ENCODE data around the gene ZNF212.
"Not testable (repeated sequence)": the region's sequence is repeated elsewhere in the genome, so short reads cannot be mapped to it uniquely, and the experiment has no call there.

Gene ZNF212

DNA sequence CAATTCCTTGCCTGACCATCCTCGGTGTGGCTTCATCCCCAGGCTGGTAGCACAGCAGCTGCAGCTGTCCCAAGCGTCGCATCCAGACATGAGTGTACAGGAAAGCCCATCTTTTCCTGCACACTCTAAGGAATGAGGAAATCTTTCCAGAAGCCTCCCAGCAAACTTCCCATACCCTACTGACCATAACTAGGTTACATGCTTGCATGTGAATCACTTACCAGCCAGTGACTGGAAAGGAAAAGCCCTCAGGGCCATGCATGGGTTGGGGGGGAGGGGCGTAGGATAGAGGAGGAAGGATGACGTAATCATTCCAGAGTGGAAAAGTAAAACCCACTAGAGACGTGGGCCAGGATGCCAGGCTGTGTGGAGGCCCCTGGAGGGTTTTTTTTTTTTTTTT, 18.9 kb upstream of the ZNF212 start:
- DNase-seq = peak; percentile 64

DNA sequence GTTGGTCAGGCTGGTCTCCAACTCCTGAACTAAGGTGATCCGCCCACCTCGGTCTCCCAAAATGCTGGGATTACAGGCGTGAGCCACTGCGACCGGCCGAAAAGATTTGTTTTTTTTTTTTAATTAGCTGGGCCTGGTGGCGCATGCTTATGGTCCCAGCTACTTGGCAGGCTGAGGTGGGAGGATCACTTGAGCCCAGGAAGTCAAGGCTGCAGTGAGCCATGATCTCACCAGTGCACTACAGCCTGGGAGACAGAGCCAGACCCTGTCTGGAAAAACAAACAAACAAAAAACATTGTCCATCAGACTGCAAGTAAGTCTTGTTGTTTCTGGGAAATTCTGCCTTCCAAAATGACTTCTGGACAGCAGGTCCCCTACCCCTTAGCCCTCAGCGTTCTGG, 16.3 kb upstream of the ZNF212 start:
- no peak for DNase-seq

DNA sequence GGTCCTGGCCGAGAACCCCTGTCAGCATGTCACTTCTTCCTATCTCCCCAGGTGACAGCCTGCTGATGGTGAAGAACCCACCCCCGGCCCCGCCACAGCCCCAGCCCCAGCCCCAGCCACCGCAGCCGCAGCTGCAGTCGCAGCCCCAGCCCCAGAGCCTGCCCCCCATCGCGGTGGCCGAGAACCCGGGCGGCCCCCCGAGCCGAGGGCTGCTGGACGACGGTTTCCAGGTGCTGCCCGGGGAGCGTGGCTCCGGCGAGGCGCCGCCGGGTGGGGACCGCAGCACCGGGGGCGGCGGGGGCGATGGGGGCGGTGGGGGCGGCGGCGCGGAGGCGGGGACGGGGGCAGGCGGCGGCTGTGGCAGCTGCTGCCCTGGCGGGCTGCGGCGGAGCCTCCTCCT, 15.7 kb upstream of the ZNF212 start:
- DNase-seq = no peak

DNA sequence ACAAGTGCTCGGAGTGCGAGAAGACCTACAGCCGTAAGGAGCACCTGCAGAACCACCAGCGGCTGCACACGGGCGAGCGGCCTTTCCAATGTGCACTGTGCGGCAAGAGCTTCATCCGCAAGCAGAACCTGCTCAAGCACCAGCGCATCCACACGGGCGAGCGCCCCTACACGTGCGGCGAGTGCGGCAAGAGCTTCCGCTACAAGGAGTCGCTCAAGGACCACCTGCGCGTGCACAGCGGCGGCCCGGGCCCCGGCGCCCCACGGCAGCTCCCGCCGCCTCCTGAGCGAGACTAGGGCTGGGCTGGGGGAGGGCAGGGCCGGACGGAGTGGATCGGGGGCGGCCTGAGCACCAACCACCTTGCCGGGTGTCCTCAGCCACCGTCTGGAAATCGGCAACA, 15.1 kb upstream of the ZNF212 start:
- no peak for DNase-seq

DNA sequence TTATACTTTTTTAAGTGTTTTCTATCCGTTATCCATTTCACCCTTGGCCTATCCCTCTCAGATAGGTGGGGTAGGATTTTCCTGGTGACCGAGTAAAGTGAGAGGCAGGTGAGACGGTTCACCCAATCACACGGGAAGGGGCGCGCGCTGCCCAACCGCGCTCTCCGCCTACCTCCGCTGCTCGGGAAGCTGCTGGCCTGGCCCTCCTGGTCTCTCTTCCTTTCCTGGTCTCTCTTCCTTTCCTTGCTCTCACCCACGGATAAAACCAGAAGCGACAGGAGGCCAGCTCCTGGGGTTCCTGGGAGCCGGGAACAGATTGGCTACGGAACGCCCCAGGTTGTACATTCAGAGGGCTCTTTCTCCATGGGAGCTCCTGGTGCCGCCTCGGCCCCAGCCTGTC, 14.3 kb upstream of the ZNF212 start:
- no peak for DNase-seq

DNA sequence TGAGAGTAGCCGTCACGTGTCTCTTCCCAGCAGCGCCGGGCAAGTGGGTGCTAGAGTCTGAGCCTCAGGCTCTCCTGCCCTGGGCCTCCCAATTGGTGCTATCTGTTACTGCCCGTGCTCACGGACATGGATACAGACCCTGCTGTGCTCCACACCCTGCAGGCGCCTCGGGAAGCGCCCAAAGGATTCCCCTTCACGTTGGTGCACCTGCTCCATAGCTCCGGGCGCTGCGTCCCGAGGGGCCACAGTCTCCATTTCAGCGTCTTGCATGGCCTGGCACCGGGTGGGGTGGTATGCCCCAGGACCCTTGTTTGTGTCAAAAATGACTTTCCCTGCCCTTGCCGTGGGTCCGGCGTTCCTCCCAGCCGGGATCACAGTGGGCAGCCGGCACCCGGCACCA, 13.8 kb upstream of the ZNF212 start:
- DNase-seq = no peak

DNA sequence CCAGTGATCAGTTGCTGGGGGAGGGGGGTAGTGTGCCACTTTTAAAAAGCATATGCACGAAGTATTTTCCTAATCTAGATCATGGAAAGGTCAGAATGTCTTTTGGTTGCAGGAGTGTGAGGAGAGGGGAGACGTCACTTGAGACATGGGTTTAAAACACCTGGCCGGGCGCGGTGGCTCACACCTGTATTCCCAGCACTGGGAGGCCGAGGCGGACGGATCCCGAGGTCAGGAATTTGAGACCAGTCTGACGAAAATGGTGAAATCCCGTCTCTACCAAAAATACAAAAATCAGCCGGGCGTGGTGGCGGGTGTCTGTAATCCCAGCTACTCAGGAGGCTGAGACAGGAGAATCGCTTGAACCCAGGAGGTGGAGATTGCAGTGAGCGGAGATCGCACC, 13.1 kb upstream of the ZNF212 start:
- not testable (repeated sequence) for DNase-seq

DNA sequence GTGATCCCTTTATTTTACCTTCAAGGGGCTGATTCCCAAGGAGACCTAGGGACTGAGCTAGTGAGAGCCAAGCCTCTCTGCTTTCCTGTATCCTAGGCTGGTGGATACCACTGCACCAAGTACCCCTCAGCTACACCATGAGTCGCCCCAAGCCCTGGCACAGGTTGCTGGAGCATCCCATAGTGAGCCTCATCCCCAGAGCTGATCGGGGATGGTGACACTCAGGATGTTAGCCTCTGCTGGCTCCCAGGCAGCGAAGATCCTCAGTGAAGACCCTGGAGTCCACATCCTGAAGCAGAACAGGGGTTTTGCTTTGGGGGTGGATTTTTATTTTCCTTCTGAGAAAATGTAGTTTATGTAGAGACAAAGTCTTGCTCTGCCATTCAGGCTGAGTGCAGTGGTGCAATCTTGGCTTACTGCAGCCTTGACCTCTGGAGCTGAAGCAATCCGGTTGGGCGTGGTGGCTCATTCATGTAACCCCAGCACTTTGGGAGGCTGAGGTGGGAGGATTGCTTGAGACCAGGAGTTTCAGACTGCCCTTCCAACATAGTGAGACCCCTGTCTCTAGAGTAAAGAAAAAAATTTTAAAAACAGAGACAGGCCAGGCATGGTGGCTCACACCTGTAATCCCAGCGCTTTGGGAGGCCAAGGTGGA, 12.5 kb upstream of the ZNF212 start:
- DNase-seq = no peak

DNA sequence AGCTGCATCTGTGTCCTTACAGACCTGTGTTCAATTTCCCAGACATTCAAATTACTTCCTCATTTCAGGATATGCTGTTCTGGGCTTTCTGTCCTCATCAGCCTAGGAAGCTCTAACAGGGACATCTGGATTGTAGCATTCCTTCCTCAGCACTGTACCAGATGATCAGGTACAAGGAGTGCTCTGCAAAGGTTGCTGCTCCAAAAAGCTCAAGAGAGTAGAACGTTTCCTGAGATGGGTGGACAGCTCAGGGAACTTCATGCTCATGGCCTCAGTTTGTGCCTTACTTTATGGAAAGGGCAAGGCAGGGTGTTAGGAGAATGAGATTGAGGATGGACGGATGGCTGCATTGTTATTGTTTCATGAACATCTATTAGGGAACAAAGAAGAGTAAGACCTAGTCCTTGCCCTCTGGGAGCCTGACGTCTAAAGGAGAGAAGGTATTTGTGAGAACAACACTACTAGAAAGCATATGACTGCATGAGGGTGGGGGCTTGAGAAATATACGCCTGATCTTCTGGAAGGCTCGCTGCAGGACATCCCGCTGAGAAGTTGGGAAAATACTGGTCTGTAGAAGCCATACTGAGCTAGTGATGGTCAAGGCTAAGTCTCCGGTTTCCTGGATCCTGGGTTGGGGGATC, 10.5 kb upstream of the ZNF212 start:
- no peak for DNase-seq

DNA sequence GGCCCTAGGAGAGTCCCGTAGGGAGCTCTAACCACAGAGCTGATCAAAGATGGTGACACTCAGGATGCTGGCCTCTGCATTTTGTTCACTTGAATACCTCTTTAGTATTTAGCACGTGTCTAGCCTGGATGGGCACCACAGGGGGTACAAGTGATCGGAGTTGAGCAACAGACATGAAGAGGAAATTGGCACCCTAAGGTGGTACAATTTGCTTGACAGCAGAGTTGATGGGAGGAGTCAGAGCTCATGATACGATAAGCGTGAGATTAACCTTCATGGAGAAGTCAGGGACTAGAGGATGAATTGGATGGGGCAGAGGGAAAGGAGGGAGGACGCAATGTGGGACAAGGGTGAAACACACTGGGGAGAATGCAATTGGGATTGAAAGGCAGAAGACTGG, 9.9 kb upstream of the ZNF212 start:
- no peak for DNase-seq

DNA sequence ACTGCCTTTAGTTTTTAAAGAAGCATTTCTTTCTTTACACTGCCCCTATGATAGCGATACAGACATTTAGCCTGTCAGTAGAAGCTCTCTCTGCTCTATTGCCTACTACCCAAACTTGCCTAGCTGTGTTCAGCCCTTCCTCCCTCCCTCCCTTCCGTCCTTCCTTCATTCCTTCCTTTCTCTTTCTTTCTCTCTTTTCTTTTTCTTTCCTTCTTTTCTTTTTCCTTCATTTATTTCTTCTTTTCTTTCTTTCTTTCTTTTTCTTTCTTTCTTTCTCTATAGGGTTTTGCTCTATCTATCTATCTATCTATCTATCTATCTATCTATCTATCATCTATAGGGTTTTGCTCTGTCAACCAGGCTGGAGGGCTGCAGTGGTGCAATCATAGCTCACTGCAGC, 7.1 kb upstream of the ZNF212 start:
- DNase-seq = no peak

DNA sequence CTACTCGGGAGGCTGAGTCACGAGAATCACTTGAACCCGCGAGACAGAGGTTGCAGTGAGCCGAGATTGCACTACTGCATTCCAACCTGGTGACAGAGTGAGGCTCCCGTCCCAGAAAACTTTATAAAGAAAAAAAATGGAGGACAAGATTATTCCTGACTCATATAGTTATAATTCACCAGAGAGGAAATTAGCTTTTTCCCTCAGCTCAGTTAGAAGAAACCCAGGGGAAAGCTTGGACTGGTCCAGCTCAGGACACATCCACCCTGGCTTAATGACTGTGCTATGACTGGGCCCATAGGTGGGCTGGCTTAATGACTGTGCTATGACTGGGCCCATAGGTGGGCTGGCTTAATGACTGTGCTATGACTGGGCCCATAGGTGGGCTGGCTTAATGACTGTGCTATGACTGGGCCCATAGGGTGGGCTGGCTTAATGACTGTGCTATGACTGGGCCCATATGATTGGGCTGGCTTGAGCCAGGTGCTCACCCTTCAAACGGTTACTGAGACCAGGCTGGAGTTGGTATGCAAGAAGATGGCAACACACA, 5.7 kb upstream of the ZNF212 start:
- DNase-seq = peak; percentile 90

DNA sequence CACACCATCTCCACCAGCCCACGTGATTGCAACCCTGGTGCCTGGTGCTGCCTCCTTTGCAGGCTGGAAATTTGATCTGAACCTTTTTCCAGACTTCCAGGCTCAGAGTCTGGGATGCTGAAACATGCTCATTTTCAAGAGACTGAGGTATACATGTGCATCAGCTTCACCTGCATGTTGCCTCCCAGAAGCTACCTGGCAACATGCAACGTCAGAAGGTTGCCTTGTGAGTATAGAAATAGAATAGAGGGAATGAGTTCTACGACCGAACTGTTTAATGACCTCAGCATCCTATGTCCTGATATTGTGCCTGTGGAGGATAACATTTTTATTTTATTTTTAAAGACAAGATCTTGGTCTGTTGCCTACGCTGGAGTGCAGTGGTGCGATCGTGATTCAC, 1.9 kb upstream of the ZNF212 start:
- no peak for DNase-seq

DNA sequence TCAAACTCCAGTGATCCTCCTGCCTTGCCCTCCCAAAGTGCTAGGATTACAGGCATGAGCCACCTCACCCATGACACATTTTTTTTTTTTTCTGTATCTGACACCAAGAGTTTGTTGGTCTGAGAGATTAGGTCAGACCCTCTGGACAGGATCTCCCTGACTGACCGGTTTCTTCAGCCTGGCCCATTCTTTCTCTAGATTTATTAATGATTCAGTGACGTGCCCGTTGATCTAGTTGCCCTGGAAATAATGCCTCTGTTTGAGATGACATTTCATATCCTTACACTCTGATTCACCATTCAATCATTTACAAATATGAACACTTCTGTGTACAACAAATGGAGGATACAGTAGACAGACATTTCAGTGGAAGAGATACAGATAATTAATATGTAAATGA, 1.4 kb upstream of the ZNF212 start:
- DNase-seq = no peak

DNA sequence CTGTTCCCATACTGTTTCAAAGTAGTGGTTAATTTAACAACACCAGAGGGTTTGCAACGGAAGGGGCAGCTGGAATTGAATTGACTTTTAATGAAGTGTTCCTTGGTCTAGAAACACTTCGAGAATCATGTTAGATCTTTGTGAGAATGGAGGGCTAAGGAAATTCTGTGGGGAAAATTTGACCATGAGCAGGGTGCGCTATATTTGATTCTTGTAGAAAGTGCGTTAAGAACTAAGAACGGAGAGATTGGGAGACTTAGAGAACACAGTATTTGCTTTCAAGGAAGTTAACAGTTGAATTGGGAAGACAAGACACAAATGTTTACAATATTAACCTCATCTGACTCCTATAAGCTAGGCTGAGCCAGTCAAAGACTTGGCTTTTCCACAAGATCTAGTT, 1.2 kb downstream of the ZNF212 start:
- no peak for DNase-seq

DNA sequence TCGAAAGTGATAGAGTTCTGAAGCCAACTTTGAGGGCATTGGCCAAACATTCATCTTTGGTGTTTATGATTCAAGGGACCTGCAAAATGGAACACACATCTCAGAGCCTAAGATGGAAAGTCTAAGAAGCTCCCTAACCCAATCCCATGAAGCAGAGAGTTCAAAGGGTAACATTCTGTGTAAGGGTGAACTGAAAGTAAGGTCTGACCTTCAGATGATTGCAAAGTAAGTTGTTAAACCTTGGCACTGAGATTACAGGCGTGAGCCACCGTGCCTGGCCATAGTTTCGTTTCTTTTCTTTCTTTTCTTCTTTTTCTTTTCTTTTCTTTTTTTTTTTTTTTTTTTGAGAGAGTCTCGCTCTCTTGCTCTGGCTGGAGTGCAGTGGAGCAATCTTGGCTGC, 2.2 kb downstream of the ZNF212 start:
- DNase-seq = no peak

DNA sequence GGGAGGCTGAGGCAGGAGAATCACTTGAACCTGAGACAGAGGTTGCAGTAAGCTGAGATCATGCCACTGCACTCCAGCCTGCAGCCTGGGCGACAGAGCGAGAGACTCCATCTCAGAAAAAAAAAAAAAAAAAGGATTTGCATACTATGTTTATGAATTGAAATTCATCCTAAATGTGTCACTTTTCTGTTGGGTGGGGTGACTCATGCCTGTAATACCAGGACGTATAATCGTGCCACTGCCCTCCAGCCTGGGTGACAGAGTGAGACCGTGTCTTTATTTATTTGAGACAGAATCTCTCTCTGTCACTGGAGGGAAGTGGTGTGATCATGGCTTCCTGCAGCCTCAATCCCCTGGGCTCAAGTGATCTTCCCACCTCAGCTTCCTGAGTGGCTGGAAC, 5.8 kb downstream of the ZNF212 start:
- DNase-seq = no peak

DNA sequence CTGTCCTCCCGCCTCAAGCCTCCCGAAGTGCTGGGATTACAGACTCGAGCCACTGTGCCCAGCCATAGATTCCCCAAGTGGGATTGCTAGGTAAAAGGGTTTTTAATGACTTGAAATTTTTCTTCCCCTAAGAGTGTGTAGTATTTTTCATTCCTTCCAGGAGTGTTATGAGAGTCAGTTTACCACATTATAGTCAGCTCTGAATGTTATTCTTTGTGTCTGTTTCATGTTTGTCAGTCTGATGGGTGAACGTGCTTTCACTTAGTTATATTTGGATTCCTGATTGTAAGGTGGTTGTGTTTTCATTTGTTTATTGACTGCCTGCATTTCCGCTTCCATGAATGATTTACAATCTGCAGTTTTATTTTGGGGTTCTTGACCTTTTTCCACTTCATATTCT, 6.3 kb downstream of the ZNF212 start:
- DNase-seq = no peak

DNA sequence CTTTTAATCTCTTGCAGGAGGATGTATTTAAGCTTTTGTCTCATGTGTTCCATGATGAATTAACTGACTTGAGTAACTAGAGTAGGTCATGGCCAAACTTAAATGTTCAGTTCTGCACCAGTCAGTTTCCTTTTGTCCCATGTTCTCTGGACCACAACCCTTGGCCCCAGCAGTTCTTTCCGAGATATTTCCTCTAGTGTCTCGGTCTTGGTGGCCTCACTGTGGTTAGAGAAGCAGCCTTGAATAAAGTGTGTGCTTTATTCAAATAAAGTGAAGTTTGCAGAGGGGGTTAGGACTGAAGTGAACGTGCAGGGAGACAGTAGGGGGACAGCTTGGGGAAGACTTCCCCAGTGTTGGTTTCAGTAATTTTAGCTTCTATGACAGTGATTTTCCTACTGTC, 9.3 kb downstream of the ZNF212 start:
- no peak for DNase-seq

DNA sequence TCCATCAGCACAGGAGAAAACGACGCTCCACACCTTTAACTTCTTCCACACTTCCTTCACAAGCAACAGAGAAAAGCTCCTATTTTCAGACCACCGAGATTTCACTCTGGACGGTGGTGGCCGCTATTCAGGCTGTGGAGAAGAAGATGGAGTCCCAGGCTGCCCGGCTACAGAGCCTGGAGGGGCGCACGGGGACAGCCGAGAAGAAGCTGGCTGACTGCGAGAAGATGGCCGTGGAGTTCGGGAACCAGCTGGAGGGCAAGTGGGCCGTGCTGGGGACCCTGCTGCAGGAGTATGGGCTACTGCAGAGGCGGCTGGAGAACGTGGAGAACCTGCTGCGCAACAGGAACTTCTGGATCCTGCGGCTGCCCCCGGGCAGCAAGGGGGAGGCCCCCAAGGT, 10.7 kb downstream of the ZNF212 start:
- DNase-seq = not testable (repeated sequence)

DNA sequence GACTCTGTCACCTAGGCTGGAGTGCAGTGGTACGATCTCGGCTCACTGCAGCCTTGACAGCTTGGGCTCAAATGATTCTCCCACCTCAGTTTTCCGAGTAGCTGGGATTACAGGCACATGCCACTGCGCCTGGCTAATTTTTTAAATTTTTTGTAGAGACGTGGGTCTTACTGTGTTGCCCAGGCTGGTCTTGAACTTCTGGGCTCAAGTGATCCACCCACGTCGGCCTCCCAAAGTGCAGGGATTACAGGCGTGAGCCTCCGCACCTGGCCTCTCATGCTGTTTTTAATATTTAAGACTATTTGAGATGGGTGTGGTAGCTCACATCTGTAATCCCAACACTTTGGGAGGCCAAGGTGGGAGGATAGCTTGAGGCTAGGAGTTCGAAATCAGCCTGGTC, 12.1 kb downstream of the ZNF212 start:
- DNase-seq = not testable (repeated sequence)

DNA sequence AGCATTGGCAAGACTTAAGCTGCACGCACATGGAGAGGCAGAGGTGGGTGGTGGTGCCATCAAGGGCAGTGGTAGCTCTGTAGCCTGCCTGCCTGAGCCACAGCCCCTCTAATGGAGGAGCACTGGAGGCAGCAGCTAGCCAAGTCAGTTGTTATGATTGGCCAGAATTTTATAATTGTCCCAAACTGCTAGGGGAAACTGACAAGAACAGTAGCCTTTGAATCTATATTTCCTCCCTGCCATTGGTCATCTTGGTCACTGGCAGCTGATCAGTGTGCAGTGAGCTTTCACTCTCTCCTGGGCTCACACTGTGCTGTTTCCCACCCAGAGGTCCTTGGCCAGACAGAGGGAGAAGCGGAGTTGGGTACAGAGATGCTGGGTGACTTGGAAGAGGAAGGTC, 12.9 kb downstream of the ZNF212 start:
- DNase-seq = no peak

DNA sequence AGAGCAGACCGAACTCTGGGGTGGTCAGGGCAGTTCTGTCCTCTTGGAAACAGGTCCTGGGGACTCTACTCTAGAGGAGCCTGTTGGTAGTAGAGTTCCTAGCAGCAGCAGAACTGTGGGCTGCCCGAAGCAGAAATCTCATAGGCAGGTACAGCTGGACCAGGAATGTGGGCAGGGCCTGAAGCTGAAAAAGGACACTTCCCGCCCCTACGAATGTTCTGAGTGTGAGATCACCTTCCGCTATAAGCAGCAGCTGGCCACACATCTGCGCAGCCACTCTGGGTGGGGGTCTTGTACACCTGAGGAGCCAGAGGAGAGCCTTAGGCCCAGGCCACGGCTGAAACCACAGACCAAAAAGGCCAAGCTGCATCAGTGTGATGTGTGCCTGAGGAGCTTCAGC, 14.2 kb downstream of the ZNF212 start:
- no peak for DNase-seq

DNA sequence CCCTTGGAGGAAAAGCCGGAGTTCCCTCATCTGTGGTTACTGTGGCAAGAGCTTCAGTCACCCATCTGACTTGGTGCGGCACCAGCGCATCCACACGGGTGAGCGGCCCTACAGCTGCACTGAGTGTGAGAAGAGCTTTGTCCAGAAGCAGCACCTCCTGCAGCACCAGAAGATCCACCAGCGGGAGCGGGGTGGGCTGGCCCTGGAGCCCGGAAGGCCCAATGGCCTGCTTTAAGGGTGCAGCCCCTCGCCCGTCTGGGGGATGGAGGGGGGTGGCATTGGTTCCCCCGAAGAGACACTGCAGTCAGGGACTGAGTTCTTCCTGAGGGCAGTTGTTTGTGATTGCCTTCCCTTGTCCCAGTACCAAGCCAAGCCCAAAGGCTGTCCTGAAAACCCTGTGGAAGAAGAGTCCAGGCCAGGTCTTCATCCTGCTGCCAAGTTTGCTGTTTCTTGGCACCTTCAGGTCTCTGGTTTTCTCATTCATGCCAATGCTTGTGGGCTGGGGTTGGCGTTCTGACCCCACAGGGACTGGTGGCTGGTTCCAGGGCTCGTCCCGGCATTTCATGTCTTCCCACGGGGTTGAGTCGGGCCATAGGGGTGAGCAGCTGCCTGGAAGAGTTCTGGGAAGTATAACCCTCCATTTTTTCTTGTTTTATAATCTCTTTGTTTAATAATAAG, 14.9 kb downstream of the ZNF212 start:
- no peak for DNase-seq

All from fibroblast of upper back skin (primary cell).